HepG2 (cell line): Measurements from ENCODE around the gene TRIO. TPM values are rescaled to one million over a fixed set of nuclear protein-coding genes. Genes with fewer than 3 reads are reported as not detected.
A peak's percentile ranks its signal among the peaks of the same experiment; 100 is the strongest.

Source experiments
- ATAC-seq: fragments of 200-7000 bp; cut with Tn5 transposase; 3 replicates; pipeline ENCODE4 v1.9.1; 2020; ENCODE audit warnings: mild to moderate bottlenecking, moderate library complexity
- BruUV-seq: library from RNA; stranded (reverse); fragments of 400-500 nt; replicated peaks from 2 replicates; lab custom pipeline; 2021; lab: Mats Ljungman, UMichigan
- CTCF ChIA-PET: fragments of 300-600 bp; formaldehyde crosslinking; extraction: SDS; loops from one replicate; lab custom pipeline; 2021; ENCODE audit warnings: low total read pairs, inconsistent platforms, low intra/inter-chr PET ratio; lab: Yijun Ruan, JAX
- POLR2A ChIA-PET: fragments of 350-600 bp; sonication (Branson Sonifier 250); formaldehyde crosslinking; loops from one replicate; lab custom pipeline; 2020; ENCODE audit warnings: antibody characterized with exemption, inconsistent platforms; lab: Yijun Ruan, JAX
- DNase-seq: peaks from one replicate; pipeline ENCODE4 v3.0.0-alpha.2; 2015; ENCODE audit warnings: low spot score
- FAIRE-seq: peaks from 3 replicates; lab custom pipeline; 2011; peaks lifted over from hg19 to GRCh38; lab: Jason Lieb, UNC
- H2AFZ ChIP-seq: one replicate; pipeline ENCODE4 v1.6.1; 2011; ENCODE audit warnings: low read length, inconsistent platforms
- H3K27ac ChIP-seq: fragments of 300-600 bp; 3 replicates; pipeline ENCODE4 v1.8.0; 2011; ENCODE audit warnings: mixed run types, mild to moderate bottlenecking, mixed read lengths, low read length, inconsistent platforms; ENCODE audit not compliant: insufficient read depth; ENCODE audit errors: extremely low read length
- H3K27me3 ChIP-seq, 2 experiments: fragments of 200-600 bp in 1 of 2; 2 replicates in 1 of 2; 3 replicates in 1 of 2; pipeline versions ENCODE4 v1.6.0 to v1.8.0; 2011; ENCODE audit warnings: low read length in 2 of 2, mild to moderate bottlenecking in 2 of 2, moderate library complexity in 2 of 2, inconsistent platforms in 1 of 2; ENCODE audit not compliant: insufficient read depth in 2 of 2, control insufficient read depth in 1 of 2
- H3K36me3 ChIP-seq, 2 experiments: fragments of 200-600 bp in 1 of 2; replicated peaks in 1 of 2; 2 replicates in 1 of 2; 3 replicates in 1 of 2; pipeline versions ENCODE4 v1.5.1 to v1.8.0; 2011; ENCODE audit warnings: low read length in 2 of 2, inconsistent platforms in 1 of 2; ENCODE audit not compliant: insufficient read depth in 2 of 2, control insufficient read depth in 1 of 2
- H3K4me1 ChIP-seq: 2 replicates; pipeline ENCODE4 v1.5.1; 2012; ENCODE audit warnings: low read length, inconsistent platforms; ENCODE audit not compliant: insufficient read depth
- H3K4me2 ChIP-seq: 2 replicates; pipeline ENCODE4 v1.6.0; 2011; ENCODE audit warnings: low read depth, low read length, inconsistent platforms
- H3K4me3 ChIP-seq, 3 experiments: fragments of 200-600 bp in 1 of 3; sonication (generic), shearing (Covaris generic) in 1 of 3; replicated peaks in 1 of 3; 2 replicates each; pipeline ENCODE4 v1.5.1; 2011 to 2016; ENCODE audit warnings: low read length in 3 of 3, inconsistent platforms in 2 of 3, low read depth in 2 of 3, mild to moderate bottlenecking in 2 of 3, control low read depth in 1 of 3, mixed read lengths in 1 of 3; ENCODE audit not compliant: insufficient read depth in 1 of 3
- H3K79me2 ChIP-seq: one replicate; pipeline ENCODE4 v1.6.1; 2011; ENCODE audit warnings: low read length, inconsistent platforms; ENCODE audit not compliant: insufficient read depth
- H3K9ac ChIP-seq: 2 replicates; pipeline ENCODE4 v1.6.0; 2011; ENCODE audit warnings: mild to moderate bottlenecking, low read depth, low read length, inconsistent platforms; ENCODE audit not compliant: insufficient read depth
- H3K9me3 ChIP-seq: 2 replicates; pipeline ENCODE4 v1.5.1; 2012; ENCODE audit warnings: mild to moderate bottlenecking, low read length
- H4K20me1 ChIP-seq: 2 replicates; pipeline ENCODE4 v1.6.0; 2011; ENCODE audit warnings: inconsistent platforms, mild to moderate bottlenecking, low read length, moderate library complexity; ENCODE audit not compliant: insufficient read depth
- ASH2L ChIP-seq: fragments of 300-600, 200-600 bp; sonication (generic); IDR thresholded peaks from 2 replicates; pipeline ENCODE4 v1.7.0; 2017; ENCODE audit warnings: low read depth, mild to moderate bottlenecking, moderate library complexity, mixed read lengths, low read length; ENCODE audit not compliant: insufficient read length
- CAMTA2 ChIP-seq: sonication (generic); formaldehyde crosslinking; IDR thresholded peaks from 2 replicates; pipeline ENCODE4 v1.4.0; 2020; ENCODE audit warnings: mild to moderate bottlenecking, missing genetic modification reagents, borderline replicate concordance
- MIXL1 ChIP-seq: IDR thresholded peaks from 2 replicates; pipeline ENCODE4 v1.6.1; 2016
- RBAK ChIP-seq: sonication (generic); formaldehyde crosslinking; IDR thresholded peaks from 2 replicates; pipeline ENCODE4 v1.5.1; 2020; ENCODE audit warnings: mild to moderate bottlenecking, missing genetic modification reagents
- RBFOX2 ChIP-seq: fragments of 200-400 bp; formaldehyde crosslinking; IDR thresholded peaks from 2 replicates; pipeline ENCODE4 v1.6.1; 2017; ENCODE audit warnings: low read depth, mild to moderate bottlenecking, low read length
- WGBS: methylation state at CpG from one replicate; pipeline ENCODE4 v1.1.6; 2017; ENCODE audit warnings: low lambda C conversion rate; 5-methylcytosine and 5-hydroxymethylcytosine counted together
- in situ Hi-C: cut with HindIII; loops from 2 replicates; pipeline ENCODE4 v1.10.0; 2017; ENCODE audit warnings: low pct_unique_long_range_greater_than_20kb; ENCODE audit not compliant: extremely low pct_ligation_motif_present
- intact Hi-C: fragments of 100-400 bp; cut with micrococcal nuclease; formaldehyde crosslinking; loops from one replicate; pipeline ENCODE4 v1.10.0; 2022; ENCODE audit not compliant: unreplicated experiment
- polyA plus RNA-seq, 8 experiments: library from polyadenylated mRNA; depleted of rRNA in 3 of 8; stranded (reverse) in 7 of 8; unstranded in 1 of 8; fragments of >200 nt; fragmentation: Illumina TruSeq in 4 of 8; extraction: Trizol in 4 of 8; gene quantifications; 2 replicates each; pipeline versions ENCODE4 v1.2.1 to v1.2.3, GENCODE V29; 2011 to 2016; ENCODE audit warnings: low read depth in 4 of 8, missing spikeins in 1 of 8, mixed read lengths in 1 of 8; ENCODE audit not compliant: insufficient read depth in 1 of 8
- total RNA-seq, 5 experiments: library from RNA; depleted of rRNA; stranded (reverse); fragments of >200 nt; fragmentation: Illumina TruSeq; extraction: Trizol; gene quantifications; 2 replicates each; pipeline ENCODE4 v1.2.3, GENCODE V29; 2016; ENCODE audit warnings: low read depth in 1 of 5

The TRIO gene
- total and polyA plus RNA-seq, 2 of the 13 experiments (the other 11 are each of a cell fraction or from before 2014, with no cell fraction given) = 45.2 to 45.9 TPM

DNA sequence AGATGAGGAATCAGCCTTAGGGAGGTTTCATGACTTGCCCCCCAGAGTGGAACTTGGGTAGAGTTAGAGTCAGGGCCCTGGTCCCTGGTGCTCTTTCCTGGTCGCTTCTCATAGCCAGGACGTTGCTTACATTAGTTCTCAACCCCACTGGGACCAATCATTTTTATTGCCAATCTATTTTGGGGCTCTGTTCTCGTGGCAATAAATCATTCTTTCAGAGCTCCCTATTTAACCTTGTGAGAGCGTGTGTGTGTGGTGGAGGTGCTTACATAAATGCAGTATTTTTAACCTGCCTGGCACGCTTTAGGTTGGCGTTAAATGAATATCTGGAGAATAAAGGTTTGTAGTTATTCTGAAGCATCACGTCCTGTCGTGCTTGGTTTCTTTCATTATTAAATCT, 4.1 kb downstream of the TRIO start:
- Histone ChIP-seq H3K4me2 (peak overlapping the region; percentile 90), H3K36me3 (no peaks in the 10 kb centered on the region), H3K4me3 (no peak overlapping the region; a peak in 1 of 6 replicates), H3K9me3 (no peaks in the 10 kb centered on the region), H3K27me3 (no peaks in the 10 kb centered on the region; a peak in 1 of 5 replicates), H4K20me1 (peaks cover 58% of the 10 kb centered on the region), H3K27ac (no peak overlapping the region), H2AFZ (no peak overlapping the region), H3K4me1 (peaks cover 70% of the 10 kb centered on the region), H3K9ac (no peak overlapping the region), H3K79me2 (peaks cover 80% of the 10 kb centered on the region)
- no peak for DNase-seq
- no TSS peak for BruUV-seq
- intact Hi-C loops (loop anchor here (5.0 to 10.0 kb wide), 2 partner anchors 35 to 518 kb away; partner anchors contain the start of gene OTULIN), in situ Hi-C loops (loop anchor here (10.0 kb wide), 1 partner anchor 118 kb away; no protein-coding TSS in a partner anchor)
- no peak for ATAC-seq
- FAIRE-seq = no peak
- TF ChIP-seq RBFOX2 (0 out of 2 replicates have a peak, but pooled peaks have one; percentile 6), MIXL1 (CRISPR knock-in tag) (no peak)
- WGBS = 85% methylated on average over 8 of the region's 8 CpGs
- ChIA-PET CTCF (no interaction called here), POLR2A (no interaction called here)

GRCh38 chr5:14148483-14148882, 5.3 kb downstream of the TRIO start:
- H3K4me2 ChIP-seq = peak overlapping the region; percentile 87
- TF ChIP-seq CAMTA2 = 0 out of 2 replicates have a peak, but pooled peaks have one; percentile 17
- no peak for TF ChIP-seq RBAK (CRISPR knock-in tag)
- peak; percentile 42 for TF ChIP-seq ASH2L
- TF ChIP-seq, all 625 proteins: peak for 2
- peak overlapping the region; percentile 56 for H3K9ac ChIP-seq
- in situ Hi-C loops (loop anchor here (10.0 kb wide), 1 partner anchor 116 kb away; no protein-coding TSS in a partner anchor), intact Hi-C loops (loop anchor here (5.0 to 10.0 kb wide), 2 partner anchors 34 to 516 kb away; partner anchors contain the start of gene OTULIN)
- peaks cover 91% of the 10 kb centered on the region for H3K79me2 ChIP-seq
- H3K27ac ChIP-seq = peak overlapping the region; percentile 77
- WGBS = 10% methylated on average over 5 of the region's 5 CpGs
- no peaks in the 10 kb centered on the region for H3K36me3 ChIP-seq
- ATAC-seq (no peak), FAIRE-seq (no peak), DNase-seq (no peak)
- POLR2A ChIA-PET = interaction anchor here (1.0 to 2.5 kb wide), 7 partner anchors 11 to 122 kb away, joined by 3 to 17 read pairs (median 5); no protein-coding TSS in a partner anchor
- TSS peak; percentile 65 for BruUV-seq
- H3K4me3 ChIP-seq = peak overlapping the region; percentile 44 to 64 (median 51)
- H3K4me1 ChIP-seq = peaks cover 81% of the 10 kb centered on the region
- H4K20me1 ChIP-seq = peaks cover 58% of the 10 kb centered on the region
- CTCF ChIA-PET = no interaction called here
- no peaks in the 10 kb centered on the region for H3K9me3 ChIP-seq
- H2AFZ ChIP-seq = no peak overlapping the region
- H3K27me3 ChIP-seq = no peaks in the 10 kb centered on the region
